Right lobe of liver (tissue), 6 donors: ENCODE measurements around the gene CRP. TPM values are rescaled to one million over a fixed set of nuclear protein-coding genes. Genes with fewer than 3 reads are reported as not detected.
A peak's percentile ranks its signal among the peaks of the same experiment; 100 is the strongest.

ENCODE experiments used
- ATAC-seq, 4 donors: fragments of 200-7000 bp; cut with Tn5 transposase; one replicate each; pipeline ENCODE4 v1.9.1; 2020; ENCODE audit warnings: mild to moderate bottlenecking in 4 of 4, moderate library complexity in 4 of 4
- DNase-seq, 3 donors: peaks; one replicate each; pipeline ENCODE4 v3.0.0-alpha.2; 2020
- H3K27ac ChIP-seq, 3 donors: fragments of 200-600 bp; one replicate each; pipeline ENCODE4 v1.8.0; 2022
- H3K27me3 ChIP-seq, 2 donors: fragments of 200-600 bp; one replicate each; pipeline ENCODE4 v1.8.0; 2022
- H3K36me3 ChIP-seq, 4 donors: fragments of 200-600 bp; sonication (generic) in 1 of 4; one replicate each; pipeline versions ENCODE4 v1.5.1 to v1.8.0; 2017 to 2022; ENCODE audit warnings: control low read depth in 1 of 4
- H3K4me1 ChIP-seq, 4 donors: fragments of 200-600 bp; sonication (generic) in 1 of 4; one replicate each; pipeline versions ENCODE4 v1.5.1 to v1.8.0; 2017 to 2022; ENCODE audit warnings: control low read depth in 1 of 4
- H3K4me3 ChIP-seq, 3 donors: fragments of 200-600 bp; one replicate each; pipeline ENCODE4 v1.8.0; 2022
- H3K9me3 ChIP-seq, 4 donors: fragments of 200-600 bp; sonication (generic) in 1 of 4; one replicate each; pipeline versions ENCODE4 v1.5.1 to v1.8.0; 2017 to 2022; ENCODE audit warnings: control low read depth in 1 of 4
- POLR2A ChIP-seq: fragments of 450-650 bp; IDR thresholded peaks from one replicate; pipeline ENCODE4 v1.6.1; 2017; ENCODE audit warnings: antibody characterized with exemption, mild to moderate bottlenecking
- WGBS: methylation state at CpG from one replicate; pipeline ENCODE4 v1.1.6; 2018; ENCODE audit warnings: low coverage, low lambda C conversion rate; ENCODE audit not compliant: insufficient coverage; ENCODE audit errors: missing lambda C conversion rate; 5-methylcytosine and 5-hydroxymethylcytosine counted together
- intact Hi-C, 2 donors: fragments of 100-400 bp; cut with DNase I; formaldehyde crosslinking; loops; one replicate each; pipeline versions ENCODE4 v1.11.2 to v1.14.1; 2022
- total RNA-seq, 6 experiments: library from RNA; depleted of rRNA in 2 of 6; stranded (reverse); fragments of >200 nt in 2 of 6; fragmentation: NEBNext Ultra II Directional in 3 of 6; extraction: Animal tissue kit (Norgen Biotek cat#: 25700) in 3 of 6; gene quantifications; one replicate each; pipeline versions ENCODE4 v1.1.0 to v1.2.4, GENCODE V29; 2016 to 2023
- TF ChIP-seq, protein P1 (sequence below), 4 donors: fragments of 200-600 bp in 3 of 4; fragments of 450-650 bp in 1 of 4; IDR thresholded peaks; one replicate each; pipeline versions ENCODE4 v1.5.1 to v1.8.0; 2016 to 2022; ENCODE audit warnings: antibody characterized with exemption in 4 of 4, mild to moderate bottlenecking in 2 of 4
- donor health status: DM: no; HTN: yes; CAD: no.
- donor health status: DM: no; HTN: no; CAD: no.
- donor health status: DM: no; HTN: no; CAD: no.
- donor health status: DM: no; HTN: yes; CAD: no.
- donor health status: DM: no; HTN: yes; CAD: no.

CRP gene
- total RNA-seq, 6 experiments from 2014 or later, result 420 to 12,291 (median 6,154) TPM

GRCh38 chr1:159753386-159753785 is 39.0 kb upstream of the CRP start:
- ATAC-seq, result peak; percentile 42 to 73 (median 63)
- TF ChIP-seq, protein P1, sequence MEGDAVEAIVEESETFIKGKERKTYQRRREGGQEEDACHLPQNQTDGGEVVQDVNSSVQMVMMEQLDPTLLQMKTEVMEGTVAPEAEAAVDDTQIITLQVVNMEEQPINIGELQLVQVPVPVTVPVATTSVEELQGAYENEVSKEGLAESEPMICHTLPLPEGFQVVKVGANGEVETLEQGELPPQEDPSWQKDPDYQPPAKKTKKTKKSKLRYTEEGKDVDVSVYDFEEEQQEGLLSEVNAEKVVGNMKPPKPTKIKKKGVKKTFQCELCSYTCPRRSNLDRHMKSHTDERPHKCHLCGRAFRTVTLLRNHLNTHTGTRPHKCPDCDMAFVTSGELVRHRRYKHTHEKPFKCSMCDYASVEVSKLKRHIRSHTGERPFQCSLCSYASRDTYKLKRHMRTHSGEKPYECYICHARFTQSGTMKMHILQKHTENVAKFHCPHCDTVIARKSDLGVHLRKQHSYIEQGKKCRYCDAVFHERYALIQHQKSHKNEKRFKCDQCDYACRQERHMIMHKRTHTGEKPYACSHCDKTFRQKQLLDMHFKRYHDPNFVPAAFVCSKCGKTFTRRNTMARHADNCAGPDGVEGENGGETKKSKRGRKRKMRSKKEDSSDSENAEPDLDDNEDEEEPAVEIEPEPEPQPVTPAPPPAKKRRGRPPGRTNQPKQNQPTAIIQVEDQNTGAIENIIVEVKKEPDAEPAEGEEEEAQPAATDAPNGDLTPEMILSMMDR (IDR thresholded peaks at IDR 0.05), result no peak
- no peak for TF ChIP-seq POLR2A
- H3K4me3 ChIP-seq, result no peak overlapping the region

DNA sequence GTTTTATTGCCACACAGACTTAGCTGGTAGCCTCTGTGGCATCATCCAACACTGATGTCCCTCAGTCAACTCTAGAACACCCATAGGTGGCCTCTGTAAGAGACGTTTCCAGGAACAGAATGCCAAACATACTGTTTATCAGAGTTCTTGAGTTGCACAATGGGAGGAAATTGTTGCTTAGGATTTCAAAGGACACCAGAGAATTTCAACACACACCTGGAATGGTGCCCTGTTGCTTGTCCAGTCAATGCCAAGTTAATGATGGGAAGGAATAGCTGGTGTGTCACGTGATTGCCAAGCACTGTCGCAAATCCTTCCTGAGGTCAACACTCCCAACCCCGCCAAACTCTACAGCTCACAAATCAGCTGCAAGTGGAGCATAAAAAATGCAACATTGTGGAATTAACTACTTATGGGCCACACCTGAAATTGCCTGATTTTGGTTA is 37.8 kb upstream of the CRP start:
- intact Hi-C loops, result loop anchor here in 1 of 2 donors (5.0 kb wide), 1 partner anchor 165 kb away; the partner anchor contains the start of gene APCS
- Histone ChIP-seq H3K4me1 (peaks cover 0 to 58% (median 28%) of the 10 kb centered on the region in 4 donors), H3K27ac (peak overlapping the region in 2 of 3 donors; percentile 64 to 73), H3K36me3 (no peaks in the 10 kb centered on the region), H3K27me3 (no peaks in the 10 kb centered on the region), H3K9me3 (no peaks in the 10 kb centered on the region), H3K4me3 (no peak overlapping the region)
- WGBS, result 5% methylated on average over 4 of the region's 4 CpGs
- peak; percentile 69 to 94 (median 80) for DNase-seq
- peak; percentile 63 to 80 (median 72) for ATAC-seq
- TF ChIP-seq, protein P1 (IDR thresholded peaks at IDR 0.05), result no peak
- TF ChIP-seq POLR2A, result no peak

More at GRCh38 chr1:159753386-159753785, 39.0 kb upstream of the CRP start:
- Histone ChIP-seq H3K27ac (peak overlapping the region; percentile 48 to 73 (median 67)), H3K4me1 (peaks cover 0 to 69% (median 34%) of the 10 kb centered on the region in 4 donors), H3K36me3 (no peaks in the 10 kb centered on the region), H3K27me3 (no peaks in the 10 kb centered on the region), H3K9me3 (no peaks in the 10 kb centered on the region)
- intact Hi-C loops, result loop anchor here in 1 of 2 donors (5.0 kb wide), 1 partner anchor 166 kb away; the partner anchor contains the start of gene APCS
- 28% methylated on average over 4 of the region's 4 CpGs for WGBS
- DNase-seq, result peak in 2 of 3 donors; percentile 27 to 82

DNA sequence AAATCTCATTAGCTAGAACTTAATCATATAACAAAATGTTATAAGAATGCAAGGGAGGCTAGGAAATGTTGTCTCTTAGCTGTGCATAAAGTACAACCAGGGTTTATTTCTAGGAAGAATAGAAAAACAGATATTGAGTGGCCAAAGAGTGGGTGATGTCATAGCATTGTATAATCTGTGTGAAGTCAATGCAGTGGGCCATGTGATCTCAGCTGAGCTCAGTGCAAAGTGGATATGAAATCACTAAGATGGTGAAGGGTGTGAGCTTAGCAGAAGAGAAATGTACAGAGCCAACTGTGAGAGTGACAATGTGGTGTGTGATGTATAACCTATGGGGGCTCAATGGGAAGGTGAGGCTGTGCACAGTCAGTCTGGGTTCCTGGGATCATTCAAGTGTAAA is 36.6 kb upstream of the CRP start:
- Histone ChIP-seq H3K27me3 (no peaks in the 10 kb centered on the region), H3K4me1 (peaks cover 0 to 47% (median 23%) of the 10 kb centered on the region in 4 donors), H3K4me3 (no peak overlapping the region), H3K27ac (peak overlapping the region; percentile 22 to 70 (median 68)), H3K9me3 (no peaks in the 10 kb centered on the region), H3K36me3 (no peaks in the 10 kb centered on the region)
- ATAC-seq (peak in 2 of 4 donors; percentile 3 to 20), DNase-seq (no peak)
- no peak for TF ChIP-seq POLR2A
- TF ChIP-seq, protein P1 (IDR thresholded peaks at IDR 0.05), result no peak
- intact Hi-C loops, result loop anchor here in 1 of 2 donors (5.0 kb wide), 1 partner anchor 164 kb away; the partner anchor contains the start of gene APCS

DNA sequence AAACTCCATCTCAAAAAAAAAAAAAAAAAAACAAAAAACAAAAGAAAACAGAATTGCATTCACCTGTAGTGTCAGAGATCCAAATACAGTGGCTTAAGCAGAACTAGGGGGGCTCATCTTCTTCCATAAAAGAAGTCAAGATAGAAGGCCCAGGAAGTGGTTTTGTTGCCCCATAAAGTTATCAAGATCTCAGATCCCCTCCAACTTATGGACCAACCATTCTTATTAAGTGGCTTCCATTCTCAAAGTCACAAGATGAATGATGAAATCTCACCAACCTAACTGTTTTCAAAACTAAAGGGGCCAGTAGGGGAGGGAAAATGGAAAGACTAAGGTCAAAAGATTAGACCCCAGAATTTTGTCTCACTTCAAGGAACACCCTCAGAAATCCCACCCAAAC is 36.2 kb upstream of the CRP start:
- intact Hi-C loops, result loop anchor here in 1 of 2 donors (5.0 kb wide), 1 partner anchor 163 kb away; the partner anchor contains the start of gene APCS
- Histone ChIP-seq H3K36me3 (no peaks in the 10 kb centered on the region), H3K27ac (peak overlapping the region; percentile 22 to 70 (median 32)), H3K27me3 (no peaks in the 10 kb centered on the region), H3K4me1 (peaks cover 0 to 43% (median 21%) of the 10 kb centered on the region in 4 donors), H3K4me3 (no peak overlapping the region), H3K9me3 (no peaks in the 10 kb centered on the region)
- no peak for DNase-seq
- ATAC-seq, result no peak
- TF ChIP-seq, protein P1 (IDR thresholded peaks at IDR 0.05), result no peak
- no peak for TF ChIP-seq POLR2A
